Hypothalamus (tissue), 51 donors: ENCODE data around the gene ARHGAP32.
"Not testable (repeated sequence)": the region's sequence is repeated elsewhere in the genome, so short reads cannot be mapped to it uniquely, and the experiment has no call there.

Experiments
- DNase-seq, 51 donors: peaks; one replicate each; lab custom pipeline; 2025; lab: John Stamatoyannopoulos, UW

The ARHGAP32 gene

DNA sequence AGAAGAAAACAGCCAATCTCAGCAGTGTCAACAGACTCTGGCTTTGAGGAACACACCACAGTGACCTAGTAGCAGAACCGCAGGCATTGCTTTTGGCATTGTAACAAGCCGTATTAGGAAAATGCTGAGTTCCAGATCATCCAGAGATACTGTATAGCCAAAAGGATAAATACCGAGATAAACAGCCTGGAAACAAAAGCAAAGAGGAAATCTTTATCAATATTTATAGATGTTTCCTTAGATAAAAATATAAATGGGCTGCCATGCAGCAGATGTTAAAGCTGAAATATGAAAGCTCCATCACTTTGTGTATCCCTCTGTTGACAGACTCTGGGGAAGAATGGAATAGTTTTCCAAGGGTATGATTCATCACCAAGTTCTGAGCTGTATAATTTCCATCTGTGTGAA lies 150.5 kb downstream of the ARHGAP32 start:
- no peak for DNase-seq

DNA sequence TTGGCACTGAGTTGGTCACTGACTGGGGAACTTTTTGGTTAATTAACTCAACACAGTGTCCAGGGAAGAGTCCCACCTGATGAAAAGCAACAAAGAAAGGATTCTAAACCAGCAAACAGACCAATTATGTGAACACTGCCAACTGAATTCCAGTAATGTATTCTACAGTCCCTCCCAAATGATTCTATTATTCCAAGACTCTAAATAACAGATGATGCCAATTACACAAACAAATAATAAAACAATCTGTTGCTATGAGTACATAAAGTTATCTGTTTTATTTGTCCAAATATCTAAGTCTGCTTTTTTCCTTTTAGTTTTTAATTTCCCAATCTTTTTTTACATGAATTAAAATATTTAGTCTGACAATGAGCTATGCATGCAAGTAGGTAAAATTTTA lies 151.2 kb downstream of the ARHGAP32 start:
- DNase-seq = no peak

DNA sequence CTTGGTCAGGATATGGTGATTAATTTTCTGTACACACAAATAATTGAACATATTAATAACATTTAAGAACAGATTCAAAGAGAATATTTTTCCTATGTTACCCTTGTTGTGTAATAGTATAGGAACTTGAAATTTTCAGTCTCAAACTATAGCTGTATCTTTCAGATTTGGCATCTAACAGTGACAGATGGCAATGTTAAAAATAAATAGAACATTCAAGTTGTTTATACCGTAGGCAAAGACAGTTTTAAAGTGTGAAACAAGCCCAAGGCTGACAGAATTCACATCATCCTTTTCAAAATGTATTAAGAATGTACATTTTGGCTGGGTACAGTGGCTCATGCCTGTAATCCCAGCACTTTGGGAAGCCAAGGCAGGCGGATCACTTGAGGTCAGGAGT lies 156.9 kb downstream of the ARHGAP32 start:
- no peak for DNase-seq

DNA sequence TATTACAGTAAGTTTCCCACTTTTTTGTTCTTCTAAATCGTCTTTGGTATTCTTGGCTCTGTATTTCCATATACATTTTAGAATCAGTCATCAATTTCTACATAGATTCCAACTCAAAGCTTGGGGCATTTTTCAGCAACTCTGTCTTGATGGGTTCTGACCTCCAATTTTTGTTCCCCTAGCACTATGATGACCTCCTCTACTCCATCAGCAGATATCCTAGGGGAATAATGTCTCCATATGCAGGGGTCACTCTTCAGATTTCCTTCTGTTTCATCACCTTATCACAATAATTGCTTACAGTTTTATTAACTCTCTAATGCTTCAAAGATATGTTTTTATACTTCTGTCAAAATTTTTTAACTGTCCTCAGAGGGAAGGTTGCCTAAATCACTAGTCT lies 158.1 kb downstream of the ARHGAP32 start:
- DNase-seq = no peak

DNA sequence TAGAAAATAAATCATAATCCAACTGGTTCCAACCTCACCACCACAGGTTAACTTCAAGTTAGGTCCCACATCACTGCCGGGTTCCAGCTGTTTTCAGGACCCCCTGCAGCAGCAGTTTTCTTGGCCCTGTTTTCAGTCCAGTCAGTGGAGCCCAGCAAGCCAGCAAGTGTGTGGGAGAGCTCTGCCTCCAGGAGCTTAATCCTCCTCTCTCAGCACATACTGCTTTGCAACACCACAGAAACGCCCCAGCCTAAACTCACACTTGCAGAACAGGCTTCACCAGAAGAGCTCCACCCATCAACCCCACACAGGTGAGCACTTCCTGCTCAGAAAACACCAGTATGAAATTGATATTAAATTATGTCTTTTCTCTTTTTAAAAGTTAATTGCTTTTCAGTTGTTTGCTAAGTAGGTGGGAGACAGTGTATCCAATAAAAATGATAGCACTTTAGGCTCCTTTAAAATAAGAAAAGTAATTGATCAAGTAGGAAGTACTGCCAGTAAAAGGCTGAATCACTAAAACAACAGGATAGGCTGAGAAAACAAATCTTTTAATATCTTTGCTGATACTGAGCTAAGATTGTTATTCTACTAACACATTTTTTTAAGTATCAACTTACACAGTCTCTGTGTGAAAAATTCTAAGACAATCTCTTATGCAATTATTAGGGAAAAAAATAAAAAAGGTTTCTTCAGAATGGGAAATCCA lies 168.0 kb downstream of the ARHGAP32 start:
- DNase-seq = no peak

DNA sequence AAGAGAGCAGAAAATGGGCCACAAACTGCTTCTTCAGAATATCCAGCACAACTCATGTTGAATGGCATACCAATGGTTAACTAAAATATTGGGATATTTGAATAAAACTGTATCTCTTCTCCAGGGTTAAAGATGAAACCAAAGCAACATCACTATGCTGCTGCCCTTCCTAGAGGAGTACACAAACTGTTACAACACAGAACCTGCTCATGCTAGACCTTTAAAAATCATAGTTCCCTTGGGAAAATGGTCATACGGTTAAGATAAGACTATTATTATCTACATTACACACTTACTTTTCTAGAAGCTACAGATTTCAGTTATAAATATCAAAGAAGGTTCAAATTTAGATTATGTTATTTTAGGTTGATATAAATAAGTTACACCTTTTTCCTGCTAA lies 170.8 kb downstream of the ARHGAP32 start:
- peak in 1 of 51 donors; percentile 9 for DNase-seq

DNA sequence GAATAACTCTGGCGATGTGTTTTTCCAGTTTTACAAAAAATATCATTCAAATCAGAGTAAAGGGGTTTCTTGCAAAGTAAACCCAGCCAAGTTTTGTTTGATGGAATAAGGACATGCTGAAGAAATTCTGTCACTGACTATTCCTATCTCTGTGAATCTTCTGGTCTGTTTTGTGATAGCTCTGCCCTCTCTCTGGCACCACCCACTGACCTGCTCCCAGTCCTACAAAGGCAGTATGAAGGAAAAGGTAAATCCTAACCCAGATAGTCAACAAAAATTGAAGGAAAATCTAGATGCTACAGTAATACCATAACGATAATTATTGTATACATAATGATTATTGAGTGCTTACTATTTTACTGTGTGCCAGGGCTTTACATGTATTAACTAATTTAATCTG lies 173.1 kb downstream of the ARHGAP32 start:
- no peak for DNase-seq

DNA sequence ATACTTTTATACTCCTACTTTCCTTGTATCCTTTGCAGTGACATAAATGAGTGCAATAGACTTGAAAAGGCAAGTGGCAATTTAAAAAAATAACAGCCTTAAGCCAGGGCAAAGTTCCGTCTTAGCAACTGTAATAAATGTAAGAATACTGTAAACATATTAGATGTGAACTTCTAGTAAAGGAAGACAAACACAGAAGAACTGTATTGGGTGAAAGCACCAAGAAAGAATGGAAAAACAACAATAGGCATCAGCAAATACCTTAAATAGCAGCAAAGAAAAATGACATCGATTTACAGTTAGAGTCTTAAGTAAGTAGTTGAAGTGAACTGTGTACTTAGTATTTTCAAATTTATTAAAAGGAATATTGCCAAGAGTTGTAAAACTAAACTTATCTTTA lies 174.0 kb downstream of the ARHGAP32 start:
- DNase-seq = no peak

DNA sequence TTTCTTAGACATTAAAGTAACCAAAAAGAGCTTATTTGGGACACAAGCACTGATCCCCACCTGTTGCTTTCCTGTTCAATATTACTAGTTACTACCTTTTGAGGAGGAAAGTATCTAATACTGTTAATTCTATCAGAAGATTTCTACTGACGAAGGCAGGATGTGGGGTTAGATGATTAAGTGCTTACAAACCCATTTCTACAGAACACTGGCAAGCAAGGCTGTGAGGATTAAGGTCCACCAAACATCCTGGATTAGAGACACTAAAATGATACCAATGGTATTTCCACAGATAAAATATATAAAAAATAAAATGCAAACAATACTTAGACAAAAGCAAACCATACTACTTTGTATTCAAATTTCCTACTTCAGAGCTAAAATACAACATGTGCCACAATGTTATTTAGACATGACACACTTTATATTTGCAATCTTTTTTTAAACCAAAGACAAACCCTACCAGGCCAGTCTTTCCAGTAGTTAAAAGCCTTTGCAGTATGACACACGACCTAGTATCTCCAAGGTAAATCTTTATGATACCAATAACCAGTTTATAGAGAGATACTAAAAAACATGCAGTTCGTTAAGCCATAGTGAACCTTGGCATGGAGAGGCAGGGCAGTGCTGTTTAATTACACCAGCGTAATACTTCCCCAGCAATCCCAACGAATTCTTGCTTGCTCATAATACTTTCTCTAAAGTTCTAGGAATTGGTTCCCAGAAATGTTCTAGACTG lies 178.2 kb downstream of the ARHGAP32 start:
- no peak for DNase-seq

DNA sequence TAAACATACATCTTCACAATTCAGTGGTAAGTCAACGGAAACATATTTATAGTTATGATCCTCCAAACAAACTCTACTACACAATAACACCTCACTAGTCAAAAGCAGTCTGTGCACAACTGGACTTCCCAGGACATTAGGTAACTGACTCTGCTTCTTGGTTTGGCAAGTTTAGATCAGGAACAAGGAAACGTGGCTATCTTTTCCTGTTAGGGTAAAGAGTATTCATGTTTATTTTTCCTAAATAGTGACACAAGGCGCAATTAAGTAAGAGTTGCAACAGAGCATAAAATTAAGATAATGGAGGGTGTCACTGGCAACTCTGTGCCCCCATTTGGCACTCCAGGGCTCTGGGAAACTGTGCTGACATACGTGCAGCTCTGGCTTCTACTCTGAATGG lies 179.2 kb downstream of the ARHGAP32 start:
- DNase-seq = no peak

DNA sequence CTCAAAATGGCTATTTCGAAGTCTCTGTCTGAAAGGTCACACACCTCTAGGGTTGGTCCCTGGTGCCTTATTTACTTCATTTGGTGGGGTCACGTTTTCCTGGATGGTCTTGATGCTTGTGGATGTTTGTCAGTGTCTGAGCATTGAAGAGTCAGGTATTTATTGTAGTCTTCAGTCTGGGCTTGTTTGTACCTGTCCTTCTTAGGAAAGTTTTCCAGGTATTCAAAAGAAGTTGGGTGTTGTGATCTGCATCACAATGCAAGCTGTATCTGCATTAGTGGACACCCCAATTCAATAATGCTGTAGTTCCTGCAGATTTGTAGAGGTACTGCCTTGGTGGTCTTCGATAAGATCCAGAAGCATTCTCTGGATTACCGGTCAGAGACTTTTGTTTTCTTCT lies 186.0 kb downstream of the ARHGAP32 start:
- DNase-seq = no peak

DNA sequence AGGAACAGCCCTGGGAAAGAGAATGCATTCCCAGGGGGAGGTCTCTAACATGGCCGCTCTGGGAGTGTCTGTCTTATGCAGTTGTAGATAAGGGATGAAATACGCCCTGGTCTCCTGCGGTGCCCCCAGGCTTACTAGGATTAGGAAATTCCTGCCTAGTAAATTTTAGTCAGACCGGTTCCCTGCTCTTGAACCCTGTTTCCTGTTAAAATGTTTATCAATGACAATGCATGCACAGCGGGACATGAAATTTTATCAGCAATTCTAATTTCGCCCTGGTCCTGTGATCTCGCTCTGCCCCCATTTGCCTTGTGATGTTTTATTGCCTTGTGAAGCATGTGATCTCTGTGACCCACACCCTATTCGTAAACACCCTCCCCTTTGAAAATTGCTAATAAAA lies 193.0 kb downstream of the ARHGAP32 start:
- DNase-seq = not testable (repeated sequence)

DNA sequence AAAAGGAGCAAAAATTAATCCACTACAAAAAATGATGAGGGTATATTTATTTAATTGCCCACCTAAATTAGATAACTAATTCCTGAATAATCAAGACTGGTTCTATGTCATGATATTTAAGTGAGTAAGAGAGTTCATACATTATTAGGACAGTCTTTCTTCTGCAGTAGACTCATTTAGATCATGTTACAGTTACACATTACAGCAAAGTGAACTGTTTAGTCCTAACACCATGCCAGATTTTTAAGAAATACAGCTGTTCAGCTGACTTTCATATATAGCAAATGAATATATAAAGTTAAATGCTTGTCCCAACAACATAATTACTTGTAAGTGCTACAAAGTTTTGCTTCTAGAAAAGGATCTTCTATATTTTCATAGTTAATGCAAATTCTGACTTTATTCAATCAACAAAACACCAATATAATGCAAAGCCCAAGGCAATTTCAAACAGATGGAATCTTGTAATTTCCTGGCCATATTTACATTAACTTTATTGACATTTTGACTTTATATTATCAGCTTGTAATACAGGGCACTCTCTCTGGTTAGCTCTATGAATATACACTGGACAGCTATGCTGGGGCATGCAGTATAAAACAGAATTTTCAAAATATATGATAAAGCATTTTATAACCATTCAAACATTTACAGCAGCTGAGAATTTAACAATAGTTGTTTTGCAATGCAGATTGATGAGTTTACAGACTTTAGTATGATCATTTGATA lies 203.7 kb downstream of the ARHGAP32 start:
- no peak for DNase-seq

DNA sequence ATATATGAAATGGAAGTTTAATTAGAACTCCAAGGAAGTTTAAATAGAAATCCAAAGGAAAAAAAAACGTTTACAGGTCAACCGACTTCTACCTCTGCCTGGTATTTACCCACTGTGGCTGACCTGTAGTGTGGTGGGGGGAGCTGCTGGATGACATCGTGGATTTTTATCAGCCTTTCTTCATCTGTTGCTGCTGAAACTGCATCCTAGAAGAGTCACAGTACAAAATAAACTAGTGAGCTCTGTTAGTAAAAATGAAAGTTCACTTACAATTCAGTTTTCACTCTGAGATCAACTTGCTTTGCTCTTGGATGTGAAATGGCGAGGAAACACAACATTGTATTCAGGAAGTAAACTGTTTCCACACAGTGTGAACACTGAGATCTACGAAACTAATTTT lies 206.2 kb downstream of the ARHGAP32 start:
- no peak for DNase-seq

DNA sequence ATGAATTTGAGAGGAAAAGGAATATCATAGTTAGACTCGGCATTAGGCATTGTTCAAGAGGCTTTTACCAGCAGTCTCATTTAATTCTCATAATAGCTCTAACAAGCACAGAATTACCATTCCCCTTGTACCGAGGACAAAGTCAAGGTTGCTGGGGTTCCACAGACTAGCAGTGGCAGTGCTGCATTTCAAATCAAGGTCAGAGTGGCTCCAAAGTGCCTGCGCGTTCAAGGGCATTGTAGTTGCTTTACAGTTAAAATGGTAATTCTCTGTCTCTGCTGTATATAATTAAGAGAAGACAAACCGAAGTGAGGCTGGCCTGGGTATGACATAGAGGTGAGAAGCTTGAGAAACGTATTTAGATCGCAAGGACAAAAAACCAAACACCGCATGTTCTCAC lies 209.1 kb downstream of the ARHGAP32 start:
- no peak for DNase-seq

DNA sequence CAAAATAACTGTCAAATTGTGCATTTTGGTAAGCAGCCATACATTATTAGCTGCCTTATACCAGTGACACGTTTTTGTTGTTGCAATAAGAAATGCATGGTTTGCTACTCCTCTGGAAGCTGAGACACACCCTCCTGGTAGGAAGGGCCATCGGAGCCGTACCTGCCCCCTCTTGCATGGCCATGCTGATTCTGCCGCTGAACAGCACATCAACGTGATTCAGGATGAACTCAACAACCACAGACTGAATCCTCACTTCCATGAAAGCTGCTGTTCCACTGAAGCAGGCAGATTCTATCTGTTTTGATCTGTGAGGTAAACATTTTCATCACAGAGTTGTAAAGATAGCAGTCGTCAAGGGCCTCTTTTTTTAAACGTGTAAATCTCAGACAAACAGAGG lies 210.9 kb downstream of the ARHGAP32 start:
- no peak for DNase-seq

DNA sequence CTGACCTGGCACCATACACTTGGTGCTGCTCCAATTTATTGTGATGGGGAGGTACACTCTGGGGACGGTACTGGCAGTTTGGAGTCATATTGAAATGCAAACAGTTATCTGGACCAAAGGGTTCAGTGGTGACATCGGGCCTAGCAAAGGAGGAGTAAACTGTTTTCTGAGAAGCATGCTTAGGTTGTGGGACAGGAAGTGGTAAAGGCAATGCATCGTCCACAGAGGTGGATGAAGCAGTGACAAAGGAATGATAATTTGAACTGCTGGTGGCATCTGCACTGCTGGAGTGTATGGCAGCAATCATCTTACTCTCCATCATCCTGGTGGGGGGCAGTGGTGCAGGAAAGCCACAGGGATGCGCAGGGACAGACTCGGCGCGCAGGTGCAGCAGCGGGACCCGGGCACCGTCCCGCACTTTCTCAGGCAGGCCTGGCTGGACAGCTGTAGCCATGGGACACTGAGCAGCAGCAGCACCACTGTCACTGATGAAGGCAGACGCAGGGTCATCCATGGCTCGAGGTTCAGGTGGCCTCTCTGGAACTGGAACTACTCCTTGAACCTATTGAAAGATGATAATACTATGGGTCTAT lies 221.4 kb downstream of the ARHGAP32 start:
- DNase-seq = no peak

DNA sequence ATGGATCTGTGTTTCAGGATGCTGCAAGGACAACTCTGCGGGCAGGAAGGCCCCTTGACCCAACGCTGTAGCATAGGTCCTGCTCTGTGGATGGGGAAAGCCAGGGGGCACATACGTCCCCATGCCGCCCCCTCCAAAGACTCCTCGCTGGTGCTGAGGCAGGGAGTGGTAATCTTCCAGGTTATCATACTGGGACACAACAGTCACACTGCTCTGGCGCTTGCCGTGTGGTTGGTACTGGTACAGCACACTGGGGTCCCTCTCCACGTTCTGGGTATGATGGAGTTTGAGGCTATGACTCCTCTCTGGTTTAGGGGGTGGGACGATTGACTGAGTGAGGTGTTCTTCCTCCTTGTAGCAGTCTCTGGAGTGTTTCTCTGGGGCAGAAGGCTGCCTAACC lies 223.2 kb downstream of the ARHGAP32 start:
- DNase-seq = no peak

DNA sequence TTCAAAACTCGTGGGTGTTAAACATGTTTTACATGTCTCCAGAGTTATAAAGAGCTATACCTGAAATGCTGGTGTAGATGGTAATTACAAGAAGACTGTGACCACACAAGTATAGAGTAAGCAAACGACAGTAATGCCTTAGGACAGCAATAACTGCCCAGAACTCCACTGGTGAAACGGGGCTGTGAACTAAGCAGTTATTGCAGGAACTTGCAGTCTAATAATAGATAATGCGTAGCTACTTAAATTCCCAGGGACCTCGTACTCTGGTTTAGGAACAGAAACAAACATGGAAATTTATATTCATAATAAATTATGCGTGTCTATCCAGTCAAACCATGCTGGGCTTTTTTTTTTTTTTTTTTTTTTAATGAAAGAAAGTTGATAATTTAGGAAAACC lies 224.5 kb downstream of the ARHGAP32 start:
- no peak for DNase-seq

DNA sequence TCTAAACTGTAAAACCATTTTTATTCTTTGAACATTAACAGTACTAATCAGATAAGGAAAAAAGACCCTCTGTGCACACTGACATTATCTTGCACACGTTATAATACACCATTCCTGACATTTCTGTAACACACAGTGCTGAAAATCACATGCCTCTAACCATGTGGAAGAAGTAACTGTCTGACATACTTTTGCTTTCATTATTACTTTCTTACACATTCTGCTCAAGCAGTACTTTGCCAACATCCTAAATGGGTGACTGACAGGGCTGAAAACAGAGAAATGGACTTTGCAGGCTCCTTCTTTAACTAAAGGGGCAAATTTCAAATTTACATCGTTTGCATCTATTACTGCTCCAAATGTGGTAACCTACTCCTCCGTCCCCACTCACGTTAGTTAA lies 226.6 kb downstream of the ARHGAP32 start:
- DNase-seq = no peak

DNA sequence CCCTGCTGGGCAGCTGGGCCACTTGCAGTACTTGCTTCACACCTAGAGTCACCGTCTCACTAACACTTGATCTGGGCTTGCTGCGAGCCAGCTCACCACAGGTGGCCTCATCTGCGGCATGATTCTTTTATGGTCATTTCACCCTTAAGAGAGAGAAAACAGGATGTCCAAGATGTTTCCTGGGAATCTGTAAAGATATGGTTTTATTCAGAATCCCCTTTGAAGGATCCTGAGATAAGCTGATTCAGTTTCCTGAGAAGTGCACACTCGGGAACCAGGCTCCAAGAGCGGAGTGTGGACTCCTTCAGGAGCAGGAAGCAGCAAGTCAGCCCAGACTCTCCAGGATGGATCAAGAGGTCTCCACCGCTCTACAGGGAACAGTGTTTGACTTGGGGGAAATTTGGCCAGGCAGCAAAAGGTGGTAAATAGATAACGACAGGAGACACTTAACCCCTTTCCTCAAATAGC lies 227.6 kb downstream of the ARHGAP32 start:
- DNase-seq = no peak
